ENCODE data around the gene FRMPD2.

DNA sequence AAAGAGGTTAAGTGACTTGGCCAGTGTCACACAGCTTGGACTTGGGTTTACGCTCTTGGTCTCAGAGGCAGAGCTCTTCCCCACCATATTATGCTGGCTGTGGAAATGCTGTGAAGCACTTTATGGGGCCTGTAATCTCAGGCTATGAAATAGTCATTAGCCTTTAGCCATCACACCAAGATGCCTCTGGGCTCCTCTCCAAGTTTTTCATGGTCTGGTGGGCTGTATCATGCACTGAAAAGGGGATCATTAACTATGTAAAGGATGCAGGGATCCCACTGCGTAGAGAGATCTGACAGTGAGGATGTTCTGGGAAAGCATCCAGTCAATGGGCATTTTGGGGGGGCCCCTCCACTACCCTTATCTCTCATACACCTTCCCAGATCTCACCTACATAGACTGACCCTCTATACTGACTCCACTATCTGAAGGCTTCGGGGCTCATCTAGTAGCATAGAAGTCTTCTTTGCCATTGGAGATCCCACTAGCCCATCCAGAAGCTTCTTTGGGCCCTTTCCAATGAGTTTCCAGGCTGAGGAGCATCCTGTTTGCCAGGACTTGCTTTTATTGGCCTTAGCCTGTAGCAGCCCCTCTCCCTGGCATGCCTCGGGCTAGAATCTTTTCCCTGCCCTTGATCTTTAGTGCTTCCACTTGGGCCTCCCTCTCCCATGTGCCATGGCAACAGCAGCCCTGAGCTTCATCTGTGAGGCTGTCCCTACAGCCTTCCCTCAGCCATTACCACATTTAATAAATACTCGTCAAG is 19.6 kb downstream of the FRMPD2 start:
- TF ChIP-seq ZNF274 (IDR thresholded peaks at IDR 0.05; ENCODE audit: low read depth, low read length) (no peak), YY1 (IDR thresholded peaks at IDR 0.05; ENCODE audit: insufficient read depth, insufficient read length) (no peak)
